GM19351 (cell line): ENCODE measurements around the gene NISCH.

ENCODE experiments used
- ATAC-seq: cut with Tn5 transposase; IDR thresholded peaks from one replicate; pipeline ENCODE4 v1.9.1; 2021; ENCODE audit warnings: mild to moderate bottlenecking, moderate library complexity; ENCODE audit not compliant: unreplicated experiment

The NISCH gene

DNA sequence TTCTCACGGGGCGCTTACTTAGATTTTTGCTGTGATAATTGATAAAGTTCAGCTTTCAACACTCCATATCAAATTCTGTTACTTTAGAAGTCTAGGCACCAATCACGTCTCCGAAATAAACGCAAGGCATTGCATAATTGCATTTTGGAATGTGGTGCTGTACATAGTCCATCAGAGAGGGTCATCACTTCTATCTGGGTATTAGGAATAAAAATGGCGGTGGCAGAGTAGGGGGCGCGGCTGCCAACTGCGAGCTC lies 80.6 kb downstream of the NISCH start:
- ATAC-seq = no peak

GRCh38 chr3:52536369-52537164 lies 81.2 kb downstream of the NISCH start, which contains the start of gene UQCC5:
Gene UQCC5, plus strand, starts transcription at chr3:52536605. Its CDS starts 151 bp downstream, at chr3:52536756.
- peak; percentile 77 for ATAC-seq

DNA sequence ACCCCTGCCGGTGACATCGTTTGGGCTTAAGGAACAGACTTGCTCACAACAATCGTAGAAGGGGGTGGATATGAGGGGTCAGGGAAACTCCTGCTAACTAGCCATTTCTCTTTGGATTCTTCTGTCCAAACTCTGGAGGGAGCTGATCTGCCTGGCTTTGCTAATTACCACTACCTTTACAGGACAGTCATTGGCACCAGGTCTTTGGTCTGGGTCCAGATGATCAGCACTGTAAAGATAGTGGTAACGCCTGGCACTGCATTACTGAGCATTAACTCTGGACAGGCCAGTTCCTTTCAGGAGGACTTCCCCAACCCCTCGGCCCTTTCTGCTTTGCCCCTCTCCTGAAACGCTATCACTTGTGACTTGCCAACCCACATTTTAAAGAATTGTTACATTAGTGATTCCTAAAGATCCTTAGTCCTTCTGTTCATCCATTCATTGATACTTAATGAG lies 81.8 kb downstream of the NISCH start:
- no peak for ATAC-seq

DNA sequence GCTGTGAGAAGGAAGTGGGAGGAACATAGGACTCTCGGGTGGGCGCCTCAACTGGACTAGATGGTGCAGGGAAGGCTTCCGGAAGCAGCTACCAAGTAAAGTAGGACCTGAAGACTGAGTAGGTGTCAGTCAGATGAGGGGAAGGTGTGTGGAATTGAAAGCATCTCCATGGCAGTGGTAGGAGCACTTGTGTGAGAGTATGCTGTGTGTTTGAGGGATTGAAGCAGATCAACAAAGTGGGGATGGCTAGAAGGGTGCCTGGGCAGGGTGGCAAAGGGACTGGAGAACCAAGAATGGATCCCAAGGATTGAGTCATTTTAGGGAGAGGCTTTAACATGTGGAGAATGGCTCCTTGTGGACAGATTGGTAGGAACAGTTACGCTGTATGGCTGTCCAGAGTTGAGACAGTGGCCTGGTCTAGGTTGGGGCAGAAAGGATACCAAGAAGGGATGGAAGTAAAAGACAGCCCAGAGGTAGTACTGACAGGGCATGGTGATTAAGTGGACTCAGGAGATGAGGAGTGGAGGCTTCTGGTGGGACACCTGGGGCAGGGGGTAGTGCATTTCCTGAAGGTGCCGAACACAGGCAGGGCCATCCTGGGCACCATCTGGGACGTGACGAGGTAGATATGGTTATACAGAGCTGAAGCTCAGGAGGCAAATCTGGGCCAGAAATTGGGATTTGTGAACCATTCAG lies 82.5 kb downstream of the NISCH start:
- ATAC-seq = no peak

DNA sequence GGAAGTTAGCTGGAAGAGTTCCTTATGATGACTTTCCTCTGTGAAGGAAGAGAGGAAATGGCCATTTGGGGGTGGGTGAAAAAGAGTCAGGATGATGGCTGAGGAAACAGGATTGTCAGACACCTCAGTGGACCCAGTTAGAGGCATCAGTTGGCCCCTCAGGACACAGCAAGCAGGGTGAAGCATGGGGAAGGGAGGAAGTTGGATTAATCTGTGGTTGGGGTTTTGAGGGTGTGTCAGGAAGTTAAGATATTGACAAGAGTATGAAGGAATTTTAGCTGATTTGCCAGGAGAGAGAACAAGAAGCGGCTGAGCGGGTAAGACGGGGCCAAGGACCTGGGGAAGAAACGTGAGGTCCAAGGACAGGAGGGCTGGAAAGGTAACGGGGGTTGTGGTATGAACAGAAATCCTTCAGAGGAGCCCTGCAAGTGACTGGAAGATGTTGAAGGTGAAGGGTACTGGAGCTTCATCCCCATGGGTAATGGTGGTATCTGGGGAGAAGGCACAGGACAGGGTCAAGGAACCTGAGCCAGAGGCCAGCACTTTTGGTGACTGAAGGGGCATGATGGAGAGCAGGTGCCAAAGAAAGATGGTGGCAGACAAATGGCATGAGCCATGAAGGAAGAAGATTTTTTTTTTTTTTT lies 83.7 kb downstream of the NISCH start:
- ATAC-seq = no peak

DNA sequence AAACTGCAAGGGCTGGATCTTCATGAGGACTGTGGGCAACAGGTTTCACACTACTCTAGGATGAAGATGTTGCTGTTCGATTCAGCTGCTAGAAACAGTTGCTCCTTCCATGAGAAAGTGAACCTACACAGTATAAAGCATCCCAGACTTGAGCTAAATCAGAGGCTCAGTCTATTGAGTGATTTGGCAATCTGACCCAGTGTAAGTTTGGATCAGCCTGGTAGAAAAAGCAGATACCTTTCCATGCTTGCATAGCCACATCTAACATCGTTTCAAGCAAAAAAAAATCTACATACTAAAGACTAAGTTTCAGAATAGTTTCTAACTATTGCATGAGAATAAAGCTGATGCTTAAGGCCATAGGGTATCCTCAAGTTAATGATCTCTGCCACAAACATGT lies 85.6 kb downstream of the NISCH start:
- no peak for ATAC-seq
